ENCODE data around the gene SUPT7L.
A peak's percentile ranks its signal among the peaks of the same experiment; 100 is the strongest.

Gene SUPT7L

DNA sequence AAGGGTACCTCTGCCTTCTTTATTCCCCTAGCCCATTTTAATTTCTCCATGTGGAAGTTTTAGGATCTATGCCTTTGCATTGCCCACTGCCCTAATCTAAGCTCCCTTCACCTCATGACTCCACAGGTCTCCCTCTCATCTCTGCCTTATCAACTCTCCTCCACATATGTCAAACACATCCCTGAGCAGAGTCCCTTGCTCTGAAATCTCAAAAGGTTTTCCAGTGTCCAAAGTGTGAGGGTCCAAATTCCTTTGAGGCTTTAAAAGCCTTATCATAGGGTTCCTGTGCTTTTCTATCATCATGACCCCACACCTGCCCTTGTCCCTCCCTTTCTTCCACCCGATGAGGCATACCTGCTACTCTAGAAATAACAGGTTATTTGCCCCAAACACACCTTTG, 38.9 kb upstream of the SUPT7L start:
- CTCF ChIA-PET, result interaction anchor here (0.6 to 5.8 kb wide), 3 partner anchors 16 to 52 kb away, joined by 3 to 66 read pairs (median 4); no protein-coding TSS in a partner anchor
- TF ChIP-seq SCRT2 (tag by site-specific recombination; IDR thresholded peaks at IDR 0.05), result 0 out of 2 replicates have a peak, but pooled peaks have one; percentile 10
- TF ChIP-seq ZNF362 (tag by site-specific recombination; IDR thresholded peaks at IDR 0.05), result no peak
- POLR2A ChIA-PET, result no interaction called here
- Histone ChIP-seq H3K4me1 (ENCODE audit: control insufficient read depth, insufficient read depth, low read length) (peaks cover 6% of the 10 kb centered on the region), H3K9me3 (ENCODE audit: control insufficient read depth, insufficient read depth, low read depth, low read length) (no peaks in the 10 kb centered on the region), H3K27ac (ENCODE audit: extremely low read depth, low read depth, low read length) (no peak overlapping the region), H3K36me3 (ENCODE audit: control insufficient read depth in 2 of 2, insufficient read depth in 1 of 2, low read length in 2 of 2) (no peaks in the 10 kb centered on the region; a peak in 1 of 3 replicates), H3K4me3 (ENCODE audit: low read depth, low read length) (no peak overlapping the region)

- TF ChIP-seq ZNF10 (tag by site-specific recombination; IDR thresholded peaks at IDR 0.05) (no peak), ZNF585B (tag by site-specific recombination; IDR thresholded peaks at IDR 0.05) (no peak), GLIS1 (tag by site-specific recombination; IDR thresholded peaks at IDR 0.05) (peak; percentile 39; the same call in 1 of the 2 replicates), HOXD13 (CRISPR knock-in tag; IDR thresholded peaks at IDR 0.05; ENCODE audit: borderline replicate concordance) (no peak), SCRT2 (tag by site-specific recombination; IDR thresholded peaks at IDR 0.05) (peak; percentile 31; the same call in 1 of the 2 replicates), ZNF514 (tag by site-specific recombination; IDR thresholded peaks at IDR 0.05) (no peak)
- TF ChIP-seq, protein P1, sequence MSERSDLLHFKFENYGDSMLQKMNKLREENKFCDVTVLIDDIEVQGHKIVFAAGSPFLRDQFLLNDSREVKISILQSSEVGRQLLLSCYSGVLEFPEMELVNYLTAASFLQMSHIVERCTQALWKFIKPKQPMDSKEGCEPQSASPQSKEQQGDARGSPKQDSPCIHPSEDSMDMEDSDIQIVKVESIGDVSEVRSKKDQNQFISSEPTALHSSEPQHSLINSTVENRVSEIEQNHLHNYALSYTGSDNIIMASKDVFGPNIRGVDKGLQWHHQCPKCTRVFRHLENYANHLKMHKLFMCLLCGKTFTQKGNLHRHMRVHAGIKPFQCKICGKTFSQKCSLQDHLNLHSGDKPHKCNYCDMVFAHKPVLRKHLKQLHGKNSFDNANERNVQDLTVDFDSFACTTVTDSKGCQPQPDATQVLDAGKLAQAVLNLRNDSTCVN (tag by site-specific recombination; optimal IDR thresholded peaks at IDR 0.05), result no peak
- peaks cover 6% of the 10 kb centered on the region for H3K4me1 ChIP-seq (ENCODE audit: control insufficient read depth, insufficient read depth, low read length)
- H3K4me3 ChIP-seq (ENCODE audit: low read depth, low read length), result no peak overlapping the region
- POLR2A ChIA-PET, result no interaction called here
- no peak overlapping the region for H3K27ac ChIP-seq (ENCODE audit: extremely low read depth, low read depth, low read length)
- CTCF ChIA-PET, result interaction anchor here (0.6 to 1.3 kb wide), 2 partner anchors 15 to 53 kb away, joined by 3 to 4 read pairs; no protein-coding TSS in a partner anchor
- peaks cover 0 to under 1% of the 10 kb centered on the region in 2 experiments; a peak in 2 of 3 replicates for H3K36me3 ChIP-seq (ENCODE audit: control insufficient read depth in 2 of 2, insufficient read depth in 1 of 2, low read length in 2 of 2)
- no peaks in the 10 kb centered on the region for H3K9me3 ChIP-seq (ENCODE audit: control insufficient read depth, insufficient read depth, low read depth, low read length)
These were observed 38.3 kb upstream of the SUPT7L start for GRCh38 chr2:27701676-27702075.

- Histone ChIP-seq H3K9me3 (ENCODE audit: control insufficient read depth, insufficient read depth, low read depth, low read length) (no peaks in the 10 kb centered on the region), H3K4me1 (ENCODE audit: control insufficient read depth, insufficient read depth, low read length) (no peaks in the 10 kb centered on the region), H3K36me3 (ENCODE audit: control insufficient read depth in 2 of 2, insufficient read depth in 1 of 2, low read length in 2 of 2) (peaks cover 8 to 17% of the 10 kb centered on the region in 2 experiments; a peak in 2 of 3 replicates), H3K4me3 (ENCODE audit: low read depth, low read length) (no peak overlapping the region), H3K27ac (ENCODE audit: extremely low read depth, low read depth, low read length) (no peak overlapping the region)
- ChIA-PET CTCF (interaction anchor here (3.1 kb wide), 1 partner anchor 14 kb away, joined by 24 read pairs; no protein-coding TSS in a partner anchor), POLR2A (no interaction called here)
- TF ChIP-seq OVOL3 (tag by site-specific recombination; IDR thresholded peaks at IDR 0.05) (no peak), ZBTB48 (tag by site-specific recombination; IDR thresholded peaks at IDR 0.05) (no peak), ZBTB17 (tag by site-specific recombination; IDR thresholded peaks at IDR 0.05) (no peak), KLF10 (tag by site-specific recombination; IDR thresholded peaks at IDR 0.05) (no peak), ZNF513 (tag by site-specific recombination; IDR thresholded peaks at IDR 0.05) (no peak), ZNF558 (tag by site-specific recombination; IDR thresholded peaks at IDR 0.05) (no peak), ZNF133 (tag by site-specific recombination; IDR thresholded peaks at IDR 0.05) (no peak), ZNF660 (tag by site-specific recombination; IDR thresholded peaks at IDR 0.05) (no peak), KLF7 (tag by site-specific recombination; IDR thresholded peaks at IDR 0.05; ENCODE audit: borderline replicate concordance) (no peak), ZNF2 (tag by site-specific recombination; IDR thresholded peaks at IDR 0.05) (no peak), ZNF677 (tag by site-specific recombination; IDR thresholded peaks at IDR 0.05) (no peak), ZBTB7A (tag by site-specific recombination; IDR thresholded peaks at IDR 0.05; ENCODE audit: low read depth) (no peak), ZNF175 (tag by site-specific recombination; IDR thresholded peaks at IDR 0.05) (no peak), ZNF211 (tag by site-specific recombination; IDR thresholded peaks at IDR 0.05; ENCODE audit: low read depth) (no peak), ZNF645 (tag by site-specific recombination; IDR thresholded peaks at IDR 0.05) (no peak)
- TF ChIP-seq, protein P2, sequence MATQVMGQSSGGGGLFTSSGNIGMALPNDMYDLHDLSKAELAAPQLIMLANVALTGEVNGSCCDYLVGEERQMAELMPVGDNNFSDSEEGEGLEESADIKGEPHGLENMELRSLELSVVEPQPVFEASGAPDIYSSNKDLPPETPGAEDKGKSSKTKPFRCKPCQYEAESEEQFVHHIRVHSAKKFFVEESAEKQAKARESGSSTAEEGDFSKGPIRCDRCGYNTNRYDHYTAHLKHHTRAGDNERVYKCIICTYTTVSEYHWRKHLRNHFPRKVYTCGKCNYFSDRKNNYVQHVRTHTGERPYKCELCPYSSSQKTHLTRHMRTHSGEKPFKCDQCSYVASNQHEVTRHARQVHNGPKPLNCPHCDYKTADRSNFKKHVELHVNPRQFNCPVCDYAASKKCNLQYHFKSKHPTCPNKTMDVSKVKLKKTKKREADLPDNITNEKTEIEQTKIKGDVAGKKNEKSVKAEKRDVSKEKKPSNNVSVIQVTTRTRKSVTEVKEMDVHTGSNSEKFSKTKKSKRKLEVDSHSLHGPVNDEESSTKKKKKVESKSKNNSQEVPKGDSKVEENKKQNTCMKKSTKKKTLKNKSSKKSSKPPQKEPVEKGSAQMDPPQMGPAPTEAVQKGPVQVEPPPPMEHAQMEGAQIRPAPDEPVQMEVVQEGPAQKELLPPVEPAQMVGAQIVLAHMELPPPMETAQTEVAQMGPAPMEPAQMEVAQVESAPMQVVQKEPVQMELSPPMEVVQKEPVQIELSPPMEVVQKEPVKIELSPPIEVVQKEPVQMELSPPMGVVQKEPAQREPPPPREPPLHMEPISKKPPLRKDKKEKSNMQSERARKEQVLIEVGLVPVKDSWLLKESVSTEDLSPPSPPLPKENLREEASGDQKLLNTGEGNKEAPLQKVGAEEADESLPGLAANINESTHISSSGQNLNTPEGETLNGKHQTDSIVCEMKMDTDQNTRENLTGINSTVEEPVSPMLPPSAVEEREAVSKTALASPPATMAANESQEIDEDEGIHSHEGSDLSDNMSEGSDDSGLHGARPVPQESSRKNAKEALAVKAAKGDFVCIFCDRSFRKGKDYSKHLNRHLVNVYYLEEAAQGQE (tag by site-specific recombination; IDR thresholded peaks at IDR 0.05), result no peak
These were observed 34.2 kb upstream of the SUPT7L start for GRCh38 chr2:27697660-27698059.

Measured in HEK293 (cell line).